GM19397 (cell line): ENCODE data around the gene XRCC2.
"Not testable (repeated sequence)": the region's sequence is repeated elsewhere in the genome, so short reads cannot be mapped to it uniquely, and the experiment has no call there.

Experiments used
- ATAC-seq: cut with Tn5 transposase; IDR thresholded peaks from one replicate; pipeline ENCODE4 v1.9.1; 2021; ENCODE audit warnings: mild to moderate bottlenecking, moderate library complexity; ENCODE audit not compliant: unreplicated experiment

The XRCC2 gene

DNA sequence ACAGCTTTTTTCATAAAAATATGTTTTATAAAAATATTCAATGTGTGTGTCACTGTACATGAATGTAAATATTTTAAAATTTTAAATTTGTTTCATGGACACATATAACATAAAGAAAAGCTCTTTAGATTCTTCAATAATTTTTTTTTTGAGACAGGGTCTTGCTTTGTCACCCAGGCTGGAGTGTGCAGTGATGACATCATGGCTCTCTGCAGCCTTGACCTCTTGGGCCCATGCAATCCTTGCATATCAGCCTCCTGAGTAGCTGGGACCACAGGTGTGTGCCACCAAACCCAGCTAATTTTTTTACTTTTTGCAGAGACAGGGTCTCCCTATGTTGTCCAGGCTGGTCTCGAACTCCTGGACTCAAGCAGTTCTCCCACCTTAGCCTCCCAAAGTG lies 9.9 kb downstream of the XRCC2 start:
- no peak for ATAC-seq

DNA sequence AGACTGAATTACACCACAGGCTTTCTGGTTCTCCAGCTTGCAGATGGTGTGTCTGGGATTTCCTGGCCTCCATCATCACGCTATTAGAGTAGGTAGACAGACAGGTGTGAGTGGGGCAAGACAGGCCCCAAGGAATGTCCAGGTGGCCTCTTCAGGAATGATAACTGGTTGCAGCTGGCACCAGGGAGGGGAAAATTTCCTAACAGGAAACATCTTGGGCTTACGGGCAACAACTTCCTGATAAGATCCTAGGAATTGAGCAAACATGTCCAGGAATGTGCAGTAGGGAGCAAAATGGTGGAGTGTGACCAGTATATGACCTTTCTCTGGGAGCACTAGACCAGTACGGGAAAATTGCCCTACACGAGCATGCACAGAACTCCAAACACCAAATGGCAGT lies 11.3 kb downstream of the XRCC2 start:
- ATAC-seq = no peak

DNA sequence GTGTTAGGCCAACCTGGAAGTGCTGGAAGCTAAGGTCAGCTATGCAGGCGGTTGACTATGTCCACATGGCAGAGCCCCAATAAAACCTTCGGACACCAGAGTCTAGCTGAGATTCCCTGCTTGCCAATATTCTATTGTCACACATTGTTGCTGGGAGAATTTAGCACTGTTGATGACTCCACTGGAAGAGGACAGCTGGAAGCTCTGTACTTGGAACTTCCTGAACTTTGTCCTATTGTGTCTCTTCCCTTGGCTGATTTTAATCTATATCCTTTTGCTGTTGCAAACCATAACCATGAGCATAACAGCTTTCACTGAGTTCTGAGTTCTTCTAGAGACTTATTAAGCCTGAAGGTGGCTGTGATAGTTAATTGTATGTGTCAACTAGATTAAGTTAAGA lies 12.0 kb downstream of the XRCC2 start:
- ATAC-seq = no peak

DNA sequence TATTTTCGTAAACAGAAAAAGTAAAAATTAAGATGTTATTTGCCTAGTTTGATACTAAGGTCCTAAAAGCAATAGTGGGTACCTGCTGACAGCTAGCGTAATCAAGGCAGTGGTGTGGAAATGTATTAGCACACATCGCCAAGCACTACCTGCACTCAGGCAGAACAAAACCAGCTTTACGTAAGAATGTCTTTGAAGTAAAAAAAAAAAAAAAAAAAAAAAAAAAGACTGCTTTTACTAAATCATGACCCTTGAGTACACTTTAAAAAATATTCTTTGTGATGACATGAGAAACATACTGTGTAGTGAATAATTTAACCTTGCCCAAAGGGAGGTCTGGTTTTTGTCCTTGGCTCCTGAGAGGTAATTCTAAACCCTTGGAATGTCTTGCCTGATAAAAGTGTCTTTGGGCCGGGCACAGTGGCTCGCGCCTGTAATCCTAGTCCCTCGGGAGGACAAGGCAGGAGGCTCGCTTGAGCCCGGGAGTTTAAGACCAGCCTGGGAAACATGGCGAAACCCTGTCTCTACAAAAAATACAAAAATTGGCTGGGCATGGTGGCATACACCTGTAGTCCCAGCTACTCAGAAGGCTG lies 12.7 kb downstream of the XRCC2 start:
- no peak for ATAC-seq

DNA sequence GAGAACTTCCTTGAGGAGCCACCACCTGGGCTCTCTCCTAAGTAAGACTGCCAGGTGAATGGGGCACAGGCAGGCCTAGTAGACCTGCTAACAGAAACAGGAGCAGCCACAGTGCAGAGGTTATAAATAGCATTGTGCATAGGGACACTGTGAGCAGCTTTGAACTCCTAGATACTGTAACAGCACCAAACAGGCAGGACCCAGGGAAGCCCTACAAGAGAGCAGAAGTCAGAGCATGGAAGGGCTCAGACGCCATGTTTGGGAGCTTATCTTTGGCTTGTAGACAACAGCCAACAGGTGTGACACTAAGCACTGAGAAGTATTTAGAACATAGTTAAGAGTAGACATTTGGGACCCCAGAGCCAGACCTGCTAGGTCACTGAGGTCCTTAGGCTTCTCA lies 14.5 kb downstream of the XRCC2 start:
- ATAC-seq = no peak

DNA sequence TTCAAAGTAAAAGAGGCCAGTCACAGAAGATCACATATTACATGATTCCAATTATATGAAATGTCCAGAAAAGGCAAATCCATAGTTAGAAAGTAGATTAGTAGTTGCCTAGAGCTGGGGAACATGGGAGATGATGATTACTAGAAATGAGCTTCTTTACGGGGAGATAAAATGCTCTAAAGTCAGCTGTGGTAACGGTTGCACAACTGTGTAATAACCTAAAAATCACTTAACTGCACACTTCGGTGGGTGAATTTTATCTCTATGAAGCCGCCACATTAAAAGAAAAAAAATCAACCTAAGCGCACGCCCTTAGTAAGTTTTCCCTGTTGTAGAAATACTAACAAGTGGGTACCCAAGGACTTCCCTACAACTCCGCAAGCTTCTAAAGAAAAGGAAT lies 15.9 kb downstream of the XRCC2 start:
- no peak for ATAC-seq

DNA sequence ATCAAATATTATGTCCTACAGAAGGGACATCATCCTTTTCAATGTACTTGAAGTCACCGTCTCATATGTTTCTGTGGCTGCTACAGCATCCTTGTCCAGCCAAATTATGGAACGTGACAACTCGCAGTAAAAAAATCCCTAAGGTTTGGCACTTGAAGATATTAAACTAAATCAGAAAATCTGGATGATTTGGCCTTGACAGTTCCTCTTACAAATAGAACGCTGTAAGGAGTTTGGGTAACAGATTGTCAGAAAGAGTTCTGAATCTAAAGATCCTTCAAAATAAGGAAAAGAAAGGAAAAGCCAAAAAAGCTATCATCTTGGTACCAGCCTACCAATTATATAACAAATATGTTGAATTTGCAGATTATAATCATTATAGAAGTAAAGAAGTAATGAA lies 21.0 kb downstream of the XRCC2 start:
- ATAC-seq = no peak

DNA sequence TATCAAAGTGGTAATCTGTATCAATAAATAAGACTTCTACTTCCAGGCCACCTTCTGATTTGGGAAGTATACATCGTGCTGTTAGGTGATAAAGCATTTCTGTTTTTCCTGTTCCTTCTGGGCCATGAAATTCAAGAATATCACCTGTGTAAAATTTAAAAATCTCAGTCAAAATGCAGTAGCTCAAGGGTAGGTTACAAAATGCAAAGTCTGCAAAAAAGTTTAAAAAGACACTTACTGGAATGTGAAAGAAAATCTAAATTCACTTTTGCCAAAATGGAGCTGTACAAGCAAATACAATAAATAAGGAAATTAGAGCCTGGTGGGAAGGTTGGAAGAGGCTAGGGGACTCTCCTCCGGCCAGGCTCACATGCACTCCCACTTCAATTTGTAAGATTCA lies 26.7 kb downstream of the XRCC2 start:
- ATAC-seq = no peak

DNA sequence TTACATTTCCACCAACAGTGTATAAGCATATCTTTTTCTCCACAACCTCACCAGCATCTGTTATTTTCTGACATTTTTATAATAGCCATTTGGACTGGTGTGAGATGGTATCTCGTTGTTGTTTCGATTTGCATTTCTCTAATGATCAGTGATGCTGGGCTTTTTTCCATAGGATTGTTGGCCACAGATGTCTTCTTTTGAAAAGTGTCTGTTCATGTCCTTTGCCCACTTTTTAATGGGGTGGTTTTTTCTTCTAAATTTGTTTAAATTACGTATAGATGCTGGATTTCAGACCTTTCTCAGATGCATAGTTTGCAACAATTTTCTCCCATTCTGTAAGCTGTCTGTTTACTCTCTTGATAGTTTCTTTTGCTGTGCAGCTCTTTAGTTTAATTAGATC lies 28.9 kb downstream of the XRCC2 start:
- ATAC-seq = no peak

DNA sequence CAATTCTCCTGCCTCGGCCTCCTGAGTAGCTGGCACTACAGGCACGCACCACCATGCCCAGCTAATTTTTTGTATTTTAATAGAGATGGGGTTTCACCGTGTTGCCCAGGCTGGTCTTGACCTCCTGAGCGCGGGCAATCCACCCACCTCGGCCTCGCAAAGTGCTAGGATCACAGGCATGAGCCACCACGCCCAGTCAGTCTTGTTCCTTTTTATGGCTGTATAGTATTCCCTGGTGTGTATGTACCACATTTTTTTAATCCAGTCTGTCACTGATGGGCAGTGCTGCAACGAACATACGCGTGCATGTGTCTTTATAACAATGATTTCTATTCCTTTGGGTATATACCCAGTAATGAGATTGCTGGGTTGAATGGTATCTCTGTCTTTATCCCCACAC lies 29.4 kb downstream of the XRCC2 start:
- ATAC-seq = not testable (repeated sequence)

DNA sequence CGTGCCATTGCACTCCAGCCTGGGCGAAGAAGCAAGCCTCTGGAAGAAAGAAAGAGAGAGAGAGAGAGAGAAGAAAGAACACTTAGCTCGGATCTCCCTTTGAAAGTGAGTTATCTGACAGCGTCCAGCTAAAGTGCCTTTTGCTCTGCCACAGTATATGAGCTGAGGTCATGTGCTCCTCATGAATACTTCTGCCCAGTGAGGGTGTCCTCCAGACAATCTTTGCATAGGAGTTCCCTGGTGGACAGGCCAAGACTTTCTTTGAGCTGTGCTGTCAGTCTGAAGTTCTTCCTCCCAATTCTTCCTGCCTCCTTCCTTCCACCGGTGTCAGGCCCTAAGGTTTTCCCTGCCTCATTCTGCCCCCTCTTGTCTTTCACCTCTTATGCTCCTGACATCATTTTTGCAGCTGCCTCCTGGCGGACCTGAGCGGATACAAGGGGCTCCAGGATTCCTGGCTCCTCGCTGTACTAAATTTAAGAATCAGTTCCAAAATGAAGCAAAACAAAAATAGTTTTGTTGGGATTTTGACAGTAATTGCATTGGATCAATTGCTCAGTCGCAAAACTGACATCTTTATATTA lies 31.9 kb downstream of the XRCC2 start:
- no peak for ATAC-seq

DNA sequence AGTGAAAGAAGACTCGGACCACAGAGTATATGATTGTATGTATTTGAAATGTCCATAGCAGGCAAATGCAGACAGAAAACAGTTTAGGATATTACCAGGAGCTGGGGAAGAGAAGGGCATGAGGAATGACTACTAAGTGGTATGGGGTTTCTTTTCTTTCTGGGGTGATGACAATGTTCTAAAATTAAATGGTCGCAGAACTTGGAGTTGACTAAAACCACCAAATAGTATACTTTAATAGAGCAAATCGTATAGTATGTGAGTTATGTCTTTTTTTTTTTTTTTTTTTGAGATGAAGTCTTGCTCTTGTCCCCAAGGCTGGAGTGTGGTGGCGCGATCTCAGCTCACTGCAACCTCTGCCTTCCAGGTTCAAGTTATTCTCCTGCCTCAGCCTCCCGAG lies 34.6 kb downstream of the XRCC2 start:
- ATAC-seq = no peak

DNA sequence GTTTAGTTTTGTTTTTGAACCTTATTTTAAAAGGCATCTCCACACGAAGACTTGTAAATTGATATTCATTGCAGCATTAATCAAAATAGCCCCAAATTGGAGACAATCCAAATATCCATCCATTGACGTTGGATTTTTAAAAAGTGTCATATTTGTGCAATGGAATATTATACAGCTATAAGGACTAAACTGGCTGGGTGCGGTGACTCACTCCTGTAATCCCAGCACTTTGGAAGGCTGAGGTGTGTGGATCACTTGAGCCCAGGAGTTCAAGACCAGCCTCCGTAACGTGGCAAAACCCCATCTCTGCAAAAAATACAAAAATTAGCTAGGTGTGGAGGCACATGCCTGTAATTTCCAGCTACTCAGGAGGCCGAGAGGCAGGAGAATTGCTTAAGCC lies 35.1 kb downstream of the XRCC2 start:
- no peak for ATAC-seq

DNA sequence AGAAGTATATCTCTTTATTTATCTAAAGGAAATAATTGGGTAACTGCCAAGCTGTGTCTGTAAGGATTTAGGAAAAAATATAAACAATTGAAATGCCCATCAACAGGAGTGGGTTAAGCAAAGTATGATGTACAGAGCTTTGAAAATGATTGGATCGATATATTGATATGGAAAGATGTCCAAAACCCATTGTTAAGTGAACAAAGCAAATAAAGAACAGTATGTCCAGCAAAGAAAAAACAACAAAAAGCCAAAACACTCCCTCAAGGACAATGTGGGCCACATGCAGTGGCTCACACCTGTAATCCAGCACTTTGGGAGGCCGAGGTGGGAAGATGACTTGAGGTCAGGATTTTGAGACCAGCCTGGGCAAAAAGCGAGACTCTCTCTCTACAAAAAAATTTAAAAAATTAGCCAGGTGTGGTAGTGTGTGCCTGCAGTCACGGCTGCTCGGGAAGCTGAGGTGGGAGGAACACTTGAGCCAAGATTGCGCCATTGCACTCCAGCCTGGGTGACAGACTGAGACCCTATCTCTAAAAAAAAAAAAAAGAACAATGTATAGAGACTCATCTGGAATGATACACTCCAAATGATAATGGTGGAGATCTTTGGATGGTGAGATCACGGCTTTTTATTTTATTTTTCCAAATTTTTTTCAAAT lies 37.9 kb downstream of the XRCC2 start:
- ATAC-seq = no peak

DNA sequence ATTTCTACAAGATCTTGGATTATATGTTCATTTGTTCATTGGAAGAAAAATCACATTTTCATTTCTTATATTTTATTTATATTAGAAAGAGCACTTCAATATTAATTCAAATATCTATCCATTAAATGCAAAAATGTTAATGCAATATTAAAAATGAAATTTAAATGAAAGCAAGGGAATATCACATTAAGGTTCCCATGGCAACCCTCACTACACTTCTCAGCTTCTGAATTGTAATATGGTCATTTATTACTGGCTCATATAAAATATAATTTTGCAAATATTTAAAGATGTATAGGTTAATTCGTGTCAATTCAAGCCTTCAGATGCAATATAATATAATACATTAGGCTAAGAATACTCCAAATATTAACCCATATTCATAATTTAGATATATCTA lies 38.8 kb downstream of the XRCC2 start:
- ATAC-seq = no peak

DNA sequence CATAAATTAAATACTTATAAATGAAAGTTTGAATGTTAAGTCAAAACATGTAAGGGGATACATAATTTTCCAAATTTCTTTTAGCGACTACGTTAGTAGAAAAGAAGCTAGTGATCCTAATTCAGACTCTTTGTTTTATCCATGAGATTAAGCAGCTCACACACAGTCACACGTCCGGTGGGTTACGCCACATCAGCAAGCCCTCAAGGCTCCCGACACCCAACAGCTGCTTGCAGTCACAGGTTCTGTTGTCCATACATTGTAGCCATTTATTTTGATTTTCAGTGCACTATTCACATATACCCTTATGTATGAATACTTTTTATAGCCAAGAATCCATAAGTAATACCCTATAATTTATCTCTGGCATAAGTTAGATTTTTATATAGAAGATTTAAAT lies 39.5 kb downstream of the XRCC2 start:
- no peak for ATAC-seq

DNA sequence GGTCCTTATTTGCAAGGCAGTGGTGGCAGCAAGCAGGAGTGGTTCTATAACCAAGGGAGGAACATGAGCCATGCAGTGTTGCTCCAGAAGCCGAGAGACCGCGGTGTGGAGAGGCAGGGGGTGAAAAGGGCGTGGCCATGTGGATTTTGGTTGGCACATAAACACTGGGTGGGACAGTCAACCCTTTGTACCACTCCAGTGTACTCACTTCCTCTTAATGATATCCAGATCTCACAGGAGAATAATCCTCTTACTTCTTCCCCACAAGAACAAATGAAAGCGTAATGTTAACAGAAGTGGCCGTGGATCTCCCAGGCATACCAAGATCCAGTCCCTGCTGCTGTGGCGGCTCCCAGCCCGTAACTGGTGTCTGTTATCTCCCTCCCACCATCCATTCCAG lies 42.4 kb downstream of the XRCC2 start:
- no peak for ATAC-seq

DNA sequence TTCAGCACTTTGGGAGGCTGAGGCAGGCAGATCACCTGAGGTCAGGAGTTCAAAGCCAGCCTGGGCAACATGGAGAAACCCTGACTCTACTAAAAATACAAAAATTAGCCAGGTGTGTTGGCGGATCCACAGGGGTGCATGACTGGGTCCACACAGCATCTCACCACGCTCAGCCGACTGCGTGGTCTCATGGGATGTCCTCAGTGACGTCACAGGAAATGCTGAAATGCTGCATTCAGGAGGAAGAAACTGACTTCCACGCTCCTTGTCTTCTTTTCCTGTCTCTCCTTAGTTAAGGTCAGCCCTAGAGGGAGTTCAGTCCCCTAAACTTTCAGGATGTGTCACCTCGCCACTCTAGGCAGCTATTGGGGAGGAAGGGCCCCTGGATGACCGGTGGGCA lies 42.9 kb downstream of the XRCC2 start:
- ATAC-seq = no peak

DNA sequence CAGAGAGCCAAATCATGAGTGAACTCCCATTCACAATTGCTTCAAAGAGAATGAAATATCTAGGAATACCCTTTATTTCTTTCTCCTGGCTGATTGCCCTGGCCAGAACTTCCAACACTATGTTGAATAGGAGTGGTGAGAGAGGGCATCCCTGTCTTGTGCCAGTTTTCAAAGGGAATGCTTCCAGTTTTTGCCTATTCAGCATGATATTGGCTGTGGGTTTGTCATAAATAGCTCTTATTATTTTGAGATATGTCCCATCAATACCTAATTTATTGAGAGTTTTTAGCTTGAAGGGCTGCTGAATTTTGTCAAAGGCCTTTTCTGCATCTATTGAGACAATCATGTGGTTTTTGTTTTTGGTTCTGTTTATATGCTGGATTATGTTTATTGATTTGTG lies 47.2 kb downstream of the XRCC2 start:
- not testable (repeated sequence) for ATAC-seq

DNA sequence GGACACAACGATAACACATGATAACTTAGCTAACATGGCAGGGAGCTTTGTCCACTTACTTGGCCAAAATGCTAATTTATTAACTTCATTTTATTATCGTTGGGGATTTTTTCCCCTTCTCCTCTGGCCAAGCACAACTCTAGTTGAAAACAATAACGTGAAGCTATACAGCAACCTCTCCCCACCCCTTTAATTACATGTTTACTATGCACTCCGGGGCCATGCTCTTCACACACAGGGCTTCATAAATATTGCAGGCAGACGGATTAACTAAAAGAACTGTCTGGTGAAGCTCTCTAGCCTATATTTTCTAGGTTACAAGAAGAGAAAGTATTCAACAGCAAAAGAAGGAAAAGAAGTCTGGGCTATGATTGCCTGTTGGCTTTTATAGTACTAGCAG lies 51.7 kb downstream of the XRCC2 start:
- ATAC-seq = no peak

DNA sequence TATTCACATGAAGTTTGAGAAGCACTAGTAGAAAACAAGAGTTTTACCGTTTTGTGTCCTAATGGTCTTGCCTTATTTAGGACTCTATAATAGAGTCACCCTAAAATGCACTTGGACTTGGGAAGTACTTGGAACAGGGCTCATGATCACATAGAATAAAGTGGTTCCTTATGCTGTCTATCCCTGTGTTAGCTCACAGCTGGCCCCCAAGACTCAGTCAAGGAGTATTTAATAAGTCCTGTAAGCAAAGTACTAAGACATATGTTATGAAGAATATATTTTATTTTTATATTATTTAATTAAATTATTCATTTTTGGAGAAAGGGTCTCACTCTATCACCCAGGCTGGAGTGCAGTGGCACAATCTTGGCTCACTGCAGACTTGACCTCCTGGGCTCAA lies 54.5 kb downstream of the XRCC2 start:
- no peak for ATAC-seq

DNA sequence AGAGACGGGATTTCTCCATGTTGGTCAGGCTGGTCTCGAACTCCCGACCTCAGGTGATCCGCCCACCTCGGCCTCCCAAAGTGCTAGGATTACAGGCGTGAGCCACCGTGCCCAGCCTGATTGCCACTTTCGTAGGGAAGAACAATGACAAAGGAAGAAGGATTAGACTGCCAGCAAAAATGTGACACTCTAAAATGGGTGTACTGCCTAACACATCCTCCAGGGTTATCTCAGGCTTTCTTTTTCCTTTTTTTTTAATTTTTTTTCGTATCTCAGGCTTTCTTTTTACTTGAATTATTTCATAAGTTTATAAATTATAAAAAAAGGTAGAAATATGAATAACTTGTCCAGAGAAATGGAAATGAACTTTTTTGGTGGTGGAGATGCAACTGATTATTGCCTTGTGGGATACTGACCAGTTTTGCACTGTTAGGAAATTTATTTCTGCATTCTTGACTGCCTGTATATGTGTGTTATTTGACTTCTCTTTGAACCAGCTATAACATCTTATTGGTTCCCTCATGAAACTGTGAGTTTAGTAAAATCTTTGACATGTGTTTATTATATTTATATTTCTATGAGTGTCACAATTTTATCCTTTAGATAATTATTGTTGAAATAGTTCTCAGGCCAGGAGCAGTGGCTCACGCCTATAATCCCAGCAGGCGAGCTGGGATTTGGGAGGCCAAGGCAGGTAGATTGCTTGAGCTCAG lies 56.8 kb downstream of the XRCC2 start:
- no peak for ATAC-seq
